8988T (cell line): Measurements from ENCODE around the gene XKR3.
"Not testable (repeated sequence)": the region's sequence is repeated elsewhere in the genome, so short reads cannot be mapped to it uniquely, and the experiment has no call there.

Source experiments
- DNase-seq: peaks from one replicate; pipeline ENCODE4 v3.0.0; 2011

XKR3 gene

DNA sequence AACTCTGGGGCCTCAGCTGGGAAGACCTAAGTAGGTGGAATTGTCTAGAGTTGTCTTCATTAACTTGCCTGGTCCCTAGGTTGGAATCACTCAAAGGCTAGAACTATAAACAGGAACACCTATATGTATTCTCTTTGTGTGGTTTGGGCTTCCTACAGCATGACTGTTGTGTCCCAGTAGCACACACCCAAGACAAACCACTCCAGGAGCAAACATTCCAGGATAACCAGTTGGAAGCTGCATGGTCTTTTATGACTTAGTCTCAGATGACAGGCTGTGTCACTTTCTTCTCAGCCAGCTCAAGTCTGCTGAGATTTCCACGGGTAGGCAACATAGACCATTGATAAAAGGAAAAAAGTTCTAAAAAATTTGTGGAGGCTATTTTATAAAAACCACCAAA is 90.9 kb downstream of the XKR3 start:
- not testable (repeated sequence) for DNase-seq
